ENCODE measurements around the gene CDK14. TPM values are rescaled to one million over a fixed set of nuclear protein-coding genes. Genes with fewer than 3 reads are reported as not detected.

The CDK14 gene
- total RNA-seq, 1 donor from 2014 or later, result 52.3 TPM

DNA sequence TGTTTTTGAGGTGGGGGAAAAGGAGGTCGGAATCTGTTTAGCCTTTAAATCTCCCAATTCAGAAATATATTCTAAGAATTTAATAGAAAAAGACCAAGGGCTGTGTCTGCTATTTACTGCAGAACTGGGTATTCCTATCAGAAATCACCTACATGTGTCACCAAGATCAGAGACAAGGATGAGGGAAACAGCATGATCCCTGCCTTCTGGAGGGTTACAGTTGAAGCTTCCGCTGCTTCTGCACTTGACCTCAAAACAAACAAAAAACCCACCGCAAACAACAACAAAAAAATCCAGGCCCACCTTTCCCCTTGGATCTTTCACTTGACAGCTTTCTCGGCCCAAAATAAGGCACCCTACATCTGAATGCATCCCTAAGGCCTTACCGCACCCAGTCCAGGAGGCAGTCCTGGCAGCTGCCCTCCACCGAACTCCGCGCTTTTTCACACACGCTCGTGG, 750 bp upstream of the CDK14 start:
- TF ChIP-seq, protein P1, sequence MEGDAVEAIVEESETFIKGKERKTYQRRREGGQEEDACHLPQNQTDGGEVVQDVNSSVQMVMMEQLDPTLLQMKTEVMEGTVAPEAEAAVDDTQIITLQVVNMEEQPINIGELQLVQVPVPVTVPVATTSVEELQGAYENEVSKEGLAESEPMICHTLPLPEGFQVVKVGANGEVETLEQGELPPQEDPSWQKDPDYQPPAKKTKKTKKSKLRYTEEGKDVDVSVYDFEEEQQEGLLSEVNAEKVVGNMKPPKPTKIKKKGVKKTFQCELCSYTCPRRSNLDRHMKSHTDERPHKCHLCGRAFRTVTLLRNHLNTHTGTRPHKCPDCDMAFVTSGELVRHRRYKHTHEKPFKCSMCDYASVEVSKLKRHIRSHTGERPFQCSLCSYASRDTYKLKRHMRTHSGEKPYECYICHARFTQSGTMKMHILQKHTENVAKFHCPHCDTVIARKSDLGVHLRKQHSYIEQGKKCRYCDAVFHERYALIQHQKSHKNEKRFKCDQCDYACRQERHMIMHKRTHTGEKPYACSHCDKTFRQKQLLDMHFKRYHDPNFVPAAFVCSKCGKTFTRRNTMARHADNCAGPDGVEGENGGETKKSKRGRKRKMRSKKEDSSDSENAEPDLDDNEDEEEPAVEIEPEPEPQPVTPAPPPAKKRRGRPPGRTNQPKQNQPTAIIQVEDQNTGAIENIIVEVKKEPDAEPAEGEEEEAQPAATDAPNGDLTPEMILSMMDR (IDR thresholded peaks at IDR 0.05), result no peak
- TF ChIP-seq EZH2phosphoT487 (IDR thresholded peaks at IDR 0.05), result no peak
- TF ChIP-seq EZH2 (IDR thresholded peaks at IDR 0.05), result no peak

DNA sequence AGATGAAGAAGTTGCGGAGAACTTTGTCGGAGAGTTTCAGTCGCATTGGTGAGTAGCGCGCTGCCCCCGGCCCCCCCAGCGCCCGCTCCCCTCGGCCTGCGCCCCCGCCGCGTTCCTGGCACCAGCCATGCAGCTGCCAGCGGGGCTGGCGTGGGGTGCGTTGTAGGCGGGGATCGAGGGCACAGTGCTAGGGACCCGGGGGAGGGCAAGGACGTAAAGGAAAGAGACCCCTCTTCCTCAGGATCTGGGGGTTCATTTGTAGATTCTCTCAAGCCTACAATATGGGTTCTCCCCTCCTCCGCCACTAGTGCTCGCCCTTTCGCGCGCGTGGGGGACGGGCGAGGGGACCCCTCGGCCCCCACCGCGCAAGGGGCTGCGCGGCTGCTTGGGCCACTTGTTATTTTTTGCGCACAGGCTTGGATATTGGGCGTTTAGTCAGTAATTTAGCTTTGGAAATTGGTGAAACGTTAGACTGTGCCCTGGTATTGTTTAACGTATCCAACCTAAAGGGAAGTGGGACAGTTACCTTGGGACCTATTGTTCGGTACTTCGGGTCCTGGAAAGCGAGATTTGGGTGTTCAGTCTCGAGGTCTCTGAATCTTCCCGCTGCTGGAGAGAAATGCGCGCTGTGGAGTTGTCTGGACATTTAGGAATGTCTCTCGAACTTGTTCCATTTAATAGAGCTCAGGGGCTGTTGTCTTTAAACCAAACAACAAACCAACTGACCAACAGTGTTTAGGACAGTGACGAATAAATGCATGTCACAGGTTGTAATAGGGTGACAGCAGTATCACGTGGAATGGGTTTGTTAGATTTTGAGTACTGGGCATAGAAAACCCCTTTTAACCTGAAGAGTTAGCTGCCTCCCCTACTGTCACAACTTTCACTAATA, 796 bp downstream of the CDK14 start:
- Histone ChIP-seq H2AFZ (replicated peaks) (peak overlapping the region; percentile 95), H3K27me3 (no peaks in the 10 kb centered on the region), H3K36me3 (no peaks in the 10 kb centered on the region), H3K27ac (peak overlapping the region; percentile 18), H4K20me1 (ENCODE audit: low read depth) (peaks cover 25% of the 10 kb centered on the region), H3K4me1 (peaks cover 22% of the 10 kb centered on the region), H3K9ac (peak overlapping the region; percentile 79), H3K9me3 (ENCODE audit: low read depth) (no peaks in the 10 kb centered on the region), H3K79me2 (ENCODE audit: low read depth) (peaks cover 54% of the 10 kb centered on the region), H3K4me3 (peak overlapping the region; percentile 89), H3K4me2 (peak overlapping the region; percentile 80), H3F3A (ENCODE audit: low read depth) (peaks cover 11% of the 10 kb centered on the region)
- Mint-ChIP-seq H3K4me1 (peaks cover 26% of the 10 kb centered on the region), H3K4me3 (peak overlapping the region; percentile 99), H3K9me3 (no peaks in the 10 kb centered on the region), H3K36me3 (peaks cover 12% of the 10 kb centered on the region), H3K27ac (peak overlapping the region; percentile 98), H3K27me3 (ENCODE audit: insufficient read depth, low read depth) (peaks cover 8% of the 10 kb centered on the region)
- TF ChIP-seq EZH2 (IDR thresholded peaks at IDR 0.05) (no peak), EZH2phosphoT487 (IDR thresholded peaks at IDR 0.05) (no peak)
- TF ChIP-seq, protein P1 (IDR thresholded peaks at IDR 0.05), result no peak
- DNase-seq (ENCODE audit: low spot score), result peak; percentile 40

More for the DNA sequence above, 750 bp upstream of the CDK14 start:
- H2AFZ ChIP-seq (replicated peaks), result peak overlapping the region; percentile 71
- H3K9ac ChIP-seq, result no peak overlapping the region
- peaks cover 22% of the 10 kb centered on the region for H3K4me1 ChIP-seq
- Mint-ChIP-seq H3K27me3 (ENCODE audit: insufficient read depth, low read depth) (peaks cover 8% of the 10 kb centered on the region), H3K9me3 (no peaks in the 10 kb centered on the region), H3K4me3 (peak overlapping the region; percentile 96), H3K36me3 (peaks cover 6% of the 10 kb centered on the region), H3K27ac (peak overlapping the region; percentile 97), H3K4me1 (peaks cover 25% of the 10 kb centered on the region)
- peaks cover 39% of the 10 kb centered on the region for H3K79me2 ChIP-seq (ENCODE audit: low read depth)
- H4K20me1 ChIP-seq (ENCODE audit: low read depth), result peaks cover 15% of the 10 kb centered on the region
- H3K27ac ChIP-seq, result no peak overlapping the region
- no peaks in the 10 kb centered on the region for H3K9me3 ChIP-seq (ENCODE audit: low read depth)
- H3K36me3 ChIP-seq, result no peaks in the 10 kb centered on the region
- peak overlapping the region; percentile 80 for H3K4me2 ChIP-seq
- peak overlapping the region; percentile 89 for H3K4me3 ChIP-seq
- DNase-seq (ENCODE audit: low spot score), result no peak
- no peaks in the 10 kb centered on the region for H3K27me3 ChIP-seq
- peaks cover 11% of the 10 kb centered on the region for H3F3A ChIP-seq (ENCODE audit: low read depth)

DNA sequence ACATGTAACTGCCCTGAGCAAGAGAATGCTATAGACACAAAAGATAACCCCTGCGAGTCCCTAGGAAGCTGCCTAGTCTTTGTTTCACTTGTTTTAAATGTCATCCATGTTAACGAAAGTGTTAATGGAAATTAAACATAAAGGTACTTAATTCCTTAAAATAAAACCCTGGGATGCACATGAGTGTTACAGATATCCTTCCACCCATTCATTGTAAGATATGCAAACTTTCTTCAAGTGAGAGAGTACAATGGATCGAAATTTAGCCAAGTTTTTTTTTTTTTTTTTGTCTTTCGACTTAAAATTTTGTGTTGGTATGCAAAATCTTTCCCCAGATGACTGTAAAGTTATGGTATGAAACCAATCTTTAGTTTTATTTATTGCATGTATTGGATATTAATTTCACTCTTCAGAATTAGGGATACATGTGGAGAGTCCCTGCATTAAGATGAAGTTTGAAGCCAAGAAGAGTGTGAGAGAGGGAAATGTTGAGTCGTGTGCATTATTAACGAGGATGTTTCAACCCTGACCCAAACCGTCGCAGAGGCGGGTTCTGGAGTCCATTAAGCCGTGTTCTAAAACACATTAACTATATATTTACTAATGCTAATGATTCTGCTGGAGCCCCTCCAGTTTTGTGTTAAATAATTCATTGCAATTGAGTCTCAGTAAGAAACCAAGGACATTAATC, 1.6 kb downstream of the CDK14 start:
- Mint-ChIP-seq H3K9me3 (no peaks in the 10 kb centered on the region), H3K4me3 (peak overlapping the region; percentile 99), H3K27me3 (ENCODE audit: insufficient read depth, low read depth) (peaks cover 8% of the 10 kb centered on the region), H3K36me3 (peaks cover 12% of the 10 kb centered on the region), H3K4me1 (peaks cover 26% of the 10 kb centered on the region), H3K27ac (peak overlapping the region; percentile 95)
- H3K27ac ChIP-seq, result no peak overlapping the region
- peak overlapping the region; percentile 33 for H3K9ac ChIP-seq
- H3K4me3 ChIP-seq, result peak overlapping the region; percentile 89
- peaks cover 30% of the 10 kb centered on the region for H4K20me1 ChIP-seq (ENCODE audit: low read depth)
- peaks cover 11% of the 10 kb centered on the region for H3F3A ChIP-seq (ENCODE audit: low read depth)
- H3K79me2 ChIP-seq (ENCODE audit: low read depth), result peaks cover 60% of the 10 kb centered on the region
- DNase-seq (ENCODE audit: low spot score), result peak; percentile 29
- H3K4me2 ChIP-seq, result peak overlapping the region; percentile 80
- TF ChIP-seq EZH2phosphoT487 (IDR thresholded peaks at IDR 0.05) (no peak), EZH2 (IDR thresholded peaks at IDR 0.05) (no peak)
- TF ChIP-seq, protein P1 (IDR thresholded peaks at IDR 0.05), result no peak
- H2AFZ ChIP-seq (replicated peaks), result no peak overlapping the region
- peaks cover 22% of the 10 kb centered on the region for H3K4me1 ChIP-seq
- H3K9me3 ChIP-seq (ENCODE audit: low read depth), result no peaks in the 10 kb centered on the region
- H3K27me3 ChIP-seq, result no peaks in the 10 kb centered on the region
- no peaks in the 10 kb centered on the region for H3K36me3 ChIP-seq
